HG02973 (cell line): ENCODE results near the gene MRPS15.

Source experiments
- ATAC-seq: cut with Tn5 transposase; IDR thresholded peaks from one replicate; pipeline ENCODE4 v1.9.1; 2021; ENCODE audit warnings: moderate library complexity; ENCODE audit not compliant: unreplicated experiment

MRPS15 gene

DNA sequence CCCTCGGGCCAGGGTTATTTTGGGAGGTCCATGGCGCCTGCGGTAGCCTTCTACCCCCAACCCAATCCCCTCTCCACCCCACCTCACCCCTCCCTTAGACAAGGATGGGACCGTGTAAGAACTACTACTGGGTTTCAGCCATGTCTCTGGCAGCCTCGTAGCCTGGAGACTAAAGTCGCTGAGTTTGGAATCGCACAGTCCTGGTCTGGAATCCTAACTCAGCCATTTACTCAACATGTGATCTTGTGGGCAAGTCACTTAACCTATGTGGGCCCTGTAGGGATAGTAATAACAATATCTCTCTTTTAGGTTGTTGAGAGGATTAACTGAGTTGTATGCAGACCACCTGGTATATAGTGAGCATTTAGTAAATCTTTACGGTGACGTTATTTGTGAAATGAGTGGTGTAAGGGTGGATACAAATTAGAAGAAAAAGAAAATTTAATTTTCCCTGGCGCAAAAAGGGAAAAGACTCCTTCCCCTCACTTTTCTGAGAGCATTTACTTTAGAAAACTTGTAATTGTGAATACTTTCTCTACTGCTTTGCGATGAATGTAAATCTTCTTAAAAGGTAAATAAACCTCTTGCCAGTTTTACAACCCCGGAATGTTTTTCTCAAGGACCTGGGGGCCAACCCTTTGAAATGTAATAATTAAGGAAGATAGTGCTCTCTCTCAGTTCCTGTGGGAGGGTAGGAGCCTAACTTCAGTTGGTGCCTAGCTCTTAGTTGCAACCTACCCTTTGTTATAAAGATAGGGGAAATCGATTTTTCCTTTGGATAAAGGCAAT lies 615 bp upstream of the MRPS15 start:
- ATAC-seq, result peak; percentile 32

DNA sequence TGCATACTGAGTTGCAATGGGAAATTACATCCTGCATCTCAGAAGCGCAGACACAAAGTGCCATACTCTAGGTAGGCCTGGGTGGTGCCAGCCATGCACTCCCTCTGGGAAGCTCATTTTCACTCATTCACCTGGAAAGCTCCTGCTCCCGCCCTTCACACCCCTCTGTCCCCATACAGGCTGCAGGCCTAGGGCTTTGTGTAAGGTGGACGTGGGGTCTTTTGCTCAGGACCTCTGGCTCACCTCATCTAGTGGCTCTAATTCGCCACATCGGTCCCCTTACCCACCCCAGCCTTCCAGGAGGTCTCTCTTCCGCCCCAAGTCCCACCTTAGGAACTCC lies 751 bp downstream of the MRPS15 start:
- ATAC-seq, result no peak

DNA sequence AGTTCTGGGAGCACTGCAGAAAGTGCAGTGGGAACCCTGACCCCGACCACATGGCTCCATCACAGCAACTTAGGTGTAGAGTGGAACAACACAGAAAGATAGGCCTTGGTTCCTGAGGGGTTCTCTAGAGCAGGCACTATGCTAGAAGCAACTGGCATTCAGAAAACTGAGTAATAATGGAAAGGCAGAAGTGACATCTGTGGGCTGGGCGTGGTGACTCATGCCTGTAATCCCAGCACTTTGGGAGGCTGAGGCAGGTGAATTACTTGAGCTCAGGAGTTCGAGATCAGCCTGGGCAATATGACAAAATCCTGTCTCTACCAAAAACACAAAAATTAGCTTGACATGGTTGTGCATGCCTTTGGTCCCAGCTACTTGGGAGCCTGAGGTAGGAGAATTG lies 5.3 kb downstream of the MRPS15 start:
- no peak for ATAC-seq

DNA sequence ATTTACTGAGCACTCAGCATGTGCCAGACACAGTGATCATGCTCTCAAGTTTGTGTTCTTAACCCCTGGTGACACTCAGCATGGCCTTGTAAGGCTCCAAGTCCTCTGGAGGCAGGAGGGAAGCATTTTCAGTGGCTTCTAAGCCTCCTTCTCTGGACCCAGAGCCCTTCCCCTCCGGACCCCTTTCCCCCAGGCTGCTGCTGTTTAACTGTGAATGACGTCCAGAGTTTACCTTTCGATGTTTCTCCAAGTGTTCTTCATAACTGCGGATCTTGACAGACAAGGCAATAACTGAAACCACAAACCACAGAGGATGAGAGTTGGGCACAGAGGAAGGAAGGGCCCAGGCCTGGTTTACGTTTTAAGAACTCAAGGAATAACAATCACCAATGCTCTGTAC lies 6.5 kb downstream of the MRPS15 start:
- ATAC-seq, result no peak

DNA sequence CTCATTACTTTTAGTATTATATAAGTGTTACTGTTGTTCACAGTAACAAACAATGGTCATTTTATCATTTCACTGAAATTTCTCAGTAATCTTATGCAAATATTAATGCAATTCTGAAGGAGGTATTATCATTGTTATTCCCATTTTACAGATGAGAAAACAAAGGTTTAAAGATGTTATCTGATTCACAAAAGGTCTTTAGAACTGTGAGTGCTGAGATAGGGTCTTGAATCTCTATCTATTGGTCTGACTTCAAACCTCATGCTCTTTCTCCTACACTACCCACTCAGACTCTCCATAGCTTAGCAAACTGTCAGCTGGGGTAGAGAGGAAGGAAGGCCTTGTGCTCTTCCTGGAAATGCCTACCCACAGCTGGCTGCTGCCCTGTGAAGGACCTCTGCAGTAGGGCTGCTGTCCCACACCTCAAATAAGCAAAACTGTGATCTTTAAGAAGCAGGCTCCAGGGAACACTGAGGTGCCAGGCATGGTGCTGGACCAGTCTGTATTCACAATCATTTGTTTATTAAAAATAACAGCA lies 7.7 kb downstream of the MRPS15 start:
- ATAC-seq, result no peak

DNA sequence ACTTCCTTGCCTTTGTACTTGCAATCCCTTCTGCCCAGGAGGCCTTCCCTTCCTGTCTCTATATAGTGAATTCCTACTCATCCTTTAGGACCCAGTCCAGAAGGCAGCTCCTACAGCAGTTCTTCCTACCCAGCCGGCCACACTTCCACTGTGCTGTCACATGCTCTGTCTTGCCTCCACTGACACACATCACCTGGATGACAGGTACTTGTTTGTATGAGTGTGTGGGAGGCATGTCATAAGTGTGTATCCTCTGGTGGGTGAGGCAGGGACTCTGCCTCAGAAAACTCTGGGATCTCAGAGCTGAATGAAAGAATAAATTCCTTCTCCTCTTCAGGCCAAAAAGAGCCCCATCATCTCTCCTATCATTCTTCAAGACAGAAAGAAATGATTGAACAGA lies 8.8 kb downstream of the MRPS15 start:
- no peak for ATAC-seq

DNA sequence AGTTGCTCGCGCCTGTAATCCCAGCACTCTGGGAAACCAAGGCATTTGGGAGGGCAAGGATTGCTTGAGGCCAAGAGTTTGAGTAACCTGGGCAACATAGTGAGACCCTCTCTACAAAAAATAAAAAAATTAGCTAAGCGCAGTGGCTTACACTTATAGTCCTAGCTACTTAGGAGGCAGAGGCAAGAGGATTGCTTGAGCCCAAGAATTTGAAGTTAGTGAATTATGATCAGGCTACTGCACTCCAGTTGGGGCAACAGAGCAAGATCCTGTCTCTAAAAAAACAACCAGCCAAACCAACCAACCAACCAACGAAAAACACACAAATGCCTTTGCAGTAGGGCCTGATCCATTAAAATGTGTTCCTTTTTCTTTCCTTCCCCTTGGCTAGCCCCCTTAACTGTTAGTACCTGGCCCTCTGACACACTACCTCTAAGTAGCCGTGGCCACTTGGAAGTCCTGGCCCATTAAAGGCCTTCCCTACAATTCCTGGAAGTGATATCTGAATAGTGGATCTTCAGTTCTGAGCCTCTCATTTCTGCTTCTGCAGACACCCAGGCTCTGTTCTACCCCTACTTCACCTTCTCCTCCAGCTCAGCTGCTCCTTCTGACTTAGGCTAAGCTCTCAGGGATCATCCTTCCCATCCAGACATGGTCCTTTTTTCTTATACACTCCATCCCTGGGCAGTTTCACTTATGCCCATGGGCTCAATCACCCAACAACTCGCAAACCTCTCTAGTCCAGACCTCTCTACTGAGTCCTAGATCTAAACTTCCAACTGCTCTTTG lies 10.4 kb downstream of the MRPS15 start:
- no peak for ATAC-seq

DNA sequence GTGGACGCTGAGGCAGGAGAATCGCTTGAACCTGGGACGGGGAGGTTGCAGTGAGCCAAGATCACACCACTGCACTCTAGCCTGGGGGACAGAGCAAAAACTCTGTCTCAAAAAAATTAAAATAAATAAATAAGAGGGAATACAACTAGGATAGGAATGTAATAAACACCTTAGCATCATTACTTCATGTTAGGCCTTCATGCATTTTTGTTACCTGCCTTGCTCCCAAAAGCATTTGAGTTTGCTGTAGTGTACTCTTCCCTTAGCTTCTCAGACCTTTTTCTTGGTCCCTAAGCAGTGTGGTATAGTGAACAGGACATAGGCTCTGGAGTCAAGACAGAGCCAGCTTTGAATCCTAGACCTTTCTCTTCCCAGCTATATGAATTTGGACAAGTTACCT lies 11.1 kb downstream of the MRPS15 start:
- no peak for ATAC-seq

DNA sequence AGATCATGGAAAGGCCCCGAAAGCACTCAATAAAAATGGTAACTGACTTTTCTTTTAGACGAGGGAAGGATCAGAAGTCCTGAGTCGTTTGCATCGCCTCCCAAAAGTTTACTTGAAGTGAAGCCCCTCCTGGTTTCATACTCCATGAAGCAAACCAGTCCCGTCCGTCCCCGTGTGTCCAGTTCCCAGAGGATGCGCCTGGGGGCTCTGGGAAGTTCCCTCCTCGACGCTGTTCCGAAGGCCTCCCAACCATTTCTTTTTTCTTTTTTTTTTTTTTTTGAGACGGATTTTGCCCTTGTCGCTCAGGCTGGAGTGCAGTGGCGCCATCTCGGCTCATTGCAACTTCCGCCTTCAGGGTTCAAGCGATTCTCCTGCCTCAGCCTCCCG lies 13.3 kb downstream of the MRPS15 start:
- ATAC-seq, result no peak

DNA sequence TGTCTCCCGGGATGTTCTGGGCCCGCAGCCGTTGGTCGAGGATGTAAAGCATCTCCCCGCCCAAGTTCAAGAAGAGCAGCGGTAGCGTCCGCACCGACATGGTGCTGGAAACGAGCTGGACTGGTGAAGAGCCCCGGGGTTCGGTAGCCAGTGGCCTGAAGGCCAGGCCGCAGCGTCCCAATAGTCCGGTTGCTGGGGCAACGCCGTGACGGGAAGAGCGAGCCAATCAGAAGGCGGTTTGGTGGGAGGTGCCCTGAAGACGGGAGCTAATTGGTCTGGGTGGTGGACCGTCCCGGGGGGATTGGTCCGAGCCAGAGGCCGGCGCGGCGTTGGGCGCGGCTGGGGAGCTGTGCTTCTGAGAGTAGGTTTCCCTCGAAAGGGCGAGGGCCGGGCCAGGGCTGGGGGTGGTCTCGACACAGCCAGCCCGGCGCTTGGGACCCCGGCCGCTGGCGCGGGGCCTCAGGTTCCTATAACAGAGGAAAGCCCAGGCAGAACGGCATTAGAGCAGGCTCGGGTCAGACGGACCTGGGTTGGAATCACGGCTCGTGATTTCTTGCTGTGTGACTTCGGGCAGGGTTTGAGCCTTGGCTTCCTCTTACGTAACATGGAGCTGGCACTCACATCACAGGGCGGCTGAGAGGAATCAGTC lies 13.8 kb downstream of the MRPS15 start, which contains the start of gene OSCP1:
Gene OSCP1 (minus strand): TSS at position 182 of the 649 bp plus-strand sequence. CDS start 82 bp downstream, at position 100.
- peak; percentile 98 for ATAC-seq

DNA sequence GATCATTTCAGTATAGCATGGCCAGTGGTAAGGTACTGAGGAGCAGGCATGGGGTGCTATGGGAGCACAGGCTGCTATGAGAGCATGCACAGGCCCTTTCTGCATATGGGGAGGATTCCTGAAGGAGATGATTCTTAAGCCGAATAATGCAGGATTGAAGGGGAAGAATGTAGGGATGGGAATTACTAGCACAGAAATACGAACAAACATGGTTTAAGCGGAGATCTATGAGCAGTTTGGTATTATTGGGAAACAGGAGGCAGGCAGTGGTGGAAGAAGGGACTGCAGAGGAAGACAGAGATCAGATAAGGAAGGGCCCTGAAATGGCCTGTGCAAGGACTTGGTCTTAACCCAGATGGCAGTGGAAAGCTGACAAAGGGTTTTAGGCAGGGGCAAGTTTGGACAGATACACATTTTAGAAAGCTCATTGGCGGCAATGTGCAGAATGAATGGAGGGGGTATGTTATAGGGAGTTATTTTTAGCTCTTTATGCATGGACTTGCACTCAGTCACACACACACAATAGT lies 15.6 kb downstream of the MRPS15 start:
- no peak for ATAC-seq

DNA sequence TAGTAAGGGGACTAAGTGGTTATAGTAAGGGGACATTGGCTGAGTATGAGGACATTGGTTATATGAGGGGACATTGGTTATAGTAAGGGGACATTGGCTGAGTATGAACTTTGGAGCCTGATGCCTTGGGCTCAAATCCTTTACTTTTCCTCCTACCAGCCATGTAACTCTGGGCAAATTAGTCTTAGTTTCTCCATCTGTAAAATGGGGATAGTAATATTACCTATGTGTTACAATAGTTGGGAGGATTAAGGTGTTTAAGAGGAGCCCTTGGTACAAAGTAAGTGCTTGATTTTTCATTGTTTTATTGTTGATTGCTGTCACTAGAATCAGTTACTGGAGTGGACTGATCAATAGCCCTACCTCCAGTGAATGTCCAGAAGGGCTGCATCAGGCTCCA lies 16.7 kb downstream of the MRPS15 start:
- ATAC-seq, result no peak

DNA sequence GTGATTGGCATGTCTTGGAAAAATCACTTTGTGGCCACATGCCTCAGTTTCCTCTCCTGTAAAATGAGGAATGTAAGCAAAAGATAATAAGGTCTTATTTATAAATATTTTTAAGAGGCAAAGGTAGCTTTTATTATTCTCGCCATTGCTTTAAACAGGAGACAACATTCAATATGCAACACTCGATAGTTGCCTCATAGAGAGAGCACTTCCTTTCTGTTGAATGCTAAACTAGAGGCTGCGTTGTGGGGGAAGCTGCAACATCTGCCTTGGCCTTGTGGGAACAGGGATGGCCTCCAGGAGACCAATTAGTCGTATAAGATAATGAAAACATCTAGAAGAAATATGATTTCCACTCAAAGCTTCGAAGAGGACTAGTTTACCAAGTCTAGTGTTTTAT lies 17.4 kb downstream of the MRPS15 start:
- ATAC-seq, result no peak

DNA sequence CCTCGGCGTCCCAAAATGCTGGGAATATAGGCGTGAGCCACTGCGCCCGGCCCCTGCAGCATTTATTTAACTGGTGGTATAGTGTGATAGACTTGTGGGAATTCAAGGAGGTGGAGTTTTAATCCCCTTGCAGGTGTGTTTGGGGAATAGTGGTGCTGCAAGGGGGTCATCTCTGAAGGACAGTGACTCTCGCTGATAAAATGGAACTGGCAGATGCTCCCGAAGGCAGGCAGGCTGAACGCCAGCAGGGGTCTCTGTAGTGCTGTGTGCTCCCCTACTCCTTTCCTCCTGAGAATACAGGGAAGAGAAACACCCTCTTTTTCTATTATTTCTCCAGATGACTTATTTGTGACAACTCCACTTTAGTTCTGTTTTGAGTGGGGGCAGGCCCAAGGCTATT lies 17.9 kb downstream of the MRPS15 start:
- no peak for ATAC-seq

DNA sequence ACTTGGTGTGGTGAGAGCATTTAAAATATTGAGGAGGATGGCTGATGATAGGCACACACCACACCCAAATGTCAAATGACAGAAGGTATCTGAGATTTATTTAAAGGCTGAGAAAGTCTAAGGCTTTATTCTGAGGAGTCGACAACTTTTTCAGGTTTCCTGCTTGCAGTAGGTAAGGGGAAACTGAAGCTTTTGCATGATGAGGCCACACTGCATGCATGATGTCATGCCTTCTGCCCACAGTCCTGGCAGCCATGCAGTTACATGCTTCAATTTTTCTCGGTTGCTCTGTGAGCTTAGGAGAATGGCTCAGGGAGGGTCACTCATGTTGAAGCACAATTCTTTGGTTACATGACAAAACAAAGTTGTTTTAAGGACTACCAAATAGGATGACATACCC lies 20.9 kb downstream of the MRPS15 start:
- no peak for ATAC-seq

DNA sequence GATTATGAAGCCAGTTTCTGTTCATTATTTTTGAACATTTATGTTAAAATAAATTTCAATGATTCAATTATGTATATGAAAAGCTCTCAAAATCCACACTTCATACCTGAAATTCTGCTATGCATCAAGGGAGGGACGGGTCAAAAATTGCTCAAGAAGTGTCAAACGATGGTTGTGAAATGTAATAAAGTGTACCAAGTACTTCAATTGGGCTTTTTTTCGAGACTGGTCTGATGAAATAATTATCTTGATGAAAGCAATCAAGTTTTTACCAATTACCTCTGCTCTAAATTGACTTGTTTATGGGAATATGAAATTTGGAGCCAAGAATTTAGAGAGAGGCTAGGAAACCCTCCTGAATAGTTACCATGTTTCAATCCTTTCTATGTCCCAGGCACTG lies 21.8 kb downstream of the MRPS15 start:
- ATAC-seq, result no peak

DNA sequence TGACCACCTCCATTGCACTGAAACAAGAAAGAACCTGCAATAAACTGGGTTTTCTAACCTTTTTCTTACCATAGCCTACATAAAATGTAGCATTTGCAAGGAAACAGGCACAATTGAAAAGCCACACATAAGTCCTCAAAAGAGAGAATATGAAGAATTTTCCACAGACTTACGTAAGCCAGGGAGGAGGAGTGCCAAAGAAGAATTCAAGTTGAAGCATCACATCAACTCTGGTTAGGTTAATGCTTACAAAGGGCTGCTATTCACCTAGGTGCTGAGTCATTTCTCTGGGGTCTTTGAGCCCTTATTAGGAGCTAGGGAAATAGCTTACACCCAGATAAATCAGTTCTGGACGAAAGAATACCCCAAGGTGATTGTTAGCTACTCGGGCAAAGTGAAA lies 23.5 kb downstream of the MRPS15 start:
- ATAC-seq, result no peak

DNA sequence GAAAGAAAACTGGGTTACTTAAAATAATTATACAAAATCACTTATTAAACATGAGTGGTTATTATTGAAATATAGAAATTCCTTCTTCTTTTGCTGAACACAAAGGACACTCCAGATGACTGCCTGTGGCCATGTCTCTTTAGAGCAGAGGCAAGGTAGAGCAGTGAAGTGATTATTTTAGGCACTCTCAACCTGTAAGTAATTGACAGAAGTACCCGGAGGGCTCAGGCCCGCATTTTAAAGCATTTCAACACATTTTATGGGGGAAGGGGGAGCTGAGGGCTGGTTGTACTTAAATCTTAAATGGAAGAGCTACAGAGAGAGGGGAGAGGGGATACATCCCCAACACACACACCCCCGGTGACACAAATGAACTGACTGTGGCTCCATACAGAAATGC lies 24.1 kb downstream of the MRPS15 start:
- ATAC-seq, result no peak

DNA sequence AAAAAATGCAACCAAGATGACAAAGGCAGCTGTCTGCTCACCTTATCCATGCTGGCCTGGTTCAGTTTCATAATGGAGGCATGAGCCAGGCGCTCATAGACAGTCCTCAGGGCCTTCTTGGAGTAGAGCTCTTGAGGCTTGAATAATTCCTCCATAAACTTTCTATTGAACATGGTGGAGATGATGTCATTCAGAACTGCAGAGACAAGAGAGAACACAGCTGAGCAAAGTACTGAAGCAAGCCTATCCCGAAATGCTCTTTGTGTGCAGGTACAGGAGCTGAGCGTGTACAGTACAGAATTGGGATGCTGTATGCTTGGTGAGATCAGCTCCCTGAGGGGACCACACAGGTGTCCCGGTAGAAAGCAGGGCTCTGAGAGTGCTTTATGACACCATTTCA lies 25.5 kb downstream of the MRPS15 start:
- ATAC-seq, result no peak

DNA sequence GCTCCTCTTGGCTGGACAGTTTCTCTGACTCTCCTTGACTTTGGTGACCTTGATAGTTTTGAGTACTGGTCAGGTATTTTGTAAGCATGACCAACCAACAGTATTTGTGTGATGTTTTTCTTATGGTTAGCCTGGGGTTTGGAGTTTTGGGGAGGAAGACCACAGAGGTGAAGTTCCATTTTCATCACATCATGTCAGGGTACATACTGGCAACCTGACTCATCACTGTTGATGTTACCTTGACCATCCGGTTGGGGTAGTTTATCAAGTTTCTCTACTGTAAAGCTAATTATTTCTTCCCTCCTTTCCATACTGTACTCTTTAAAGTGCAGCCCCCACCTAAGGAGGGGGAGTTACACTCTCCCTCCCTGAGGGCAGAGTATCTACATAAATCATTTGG lies 27.4 kb downstream of the MRPS15 start:
- ATAC-seq, result no peak

DNA sequence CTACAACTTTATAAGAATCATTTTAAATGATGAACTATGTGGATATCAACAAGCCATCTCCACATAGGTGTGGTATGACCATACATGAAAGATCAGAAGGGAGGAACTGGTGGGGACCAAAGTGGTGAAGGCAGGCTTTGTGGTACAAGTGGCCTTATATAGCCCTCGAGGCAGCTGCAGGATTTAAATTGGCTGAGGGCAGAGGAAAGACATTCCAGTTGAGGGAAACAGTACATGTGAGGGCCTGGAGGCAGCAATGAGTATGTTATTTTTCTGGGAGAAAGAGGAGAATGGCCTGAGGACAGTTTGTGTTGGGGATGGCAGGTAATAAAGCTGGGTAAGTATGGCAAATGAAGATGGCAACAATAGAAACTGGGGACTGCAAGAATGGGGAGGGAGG lies 31.1 kb downstream of the MRPS15 start:
- no peak for ATAC-seq
